ENCODE data around the gene SLC29A4. TPM values are rescaled to one million over a fixed set of nuclear protein-coding genes. Genes with fewer than 3 reads are reported as not detected.

SLC29A4 gene, protein sequence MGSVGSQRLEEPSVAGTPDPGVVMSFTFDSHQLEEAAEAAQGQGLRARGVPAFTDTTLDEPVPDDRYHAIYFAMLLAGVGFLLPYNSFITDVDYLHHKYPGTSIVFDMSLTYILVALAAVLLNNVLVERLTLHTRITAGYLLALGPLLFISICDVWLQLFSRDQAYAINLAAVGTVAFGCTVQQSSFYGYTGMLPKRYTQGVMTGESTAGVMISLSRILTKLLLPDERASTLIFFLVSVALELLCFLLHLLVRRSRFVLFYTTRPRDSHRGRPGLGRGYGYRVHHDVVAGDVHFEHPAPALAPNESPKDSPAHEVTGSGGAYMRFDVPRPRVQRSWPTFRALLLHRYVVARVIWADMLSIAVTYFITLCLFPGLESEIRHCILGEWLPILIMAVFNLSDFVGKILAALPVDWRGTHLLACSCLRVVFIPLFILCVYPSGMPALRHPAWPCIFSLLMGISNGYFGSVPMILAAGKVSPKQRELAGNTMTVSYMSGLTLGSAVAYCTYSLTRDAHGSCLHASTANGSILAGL
- under 1 TPM; 0.14 to 0.21 TPM for total RNA-seq

DNA sequence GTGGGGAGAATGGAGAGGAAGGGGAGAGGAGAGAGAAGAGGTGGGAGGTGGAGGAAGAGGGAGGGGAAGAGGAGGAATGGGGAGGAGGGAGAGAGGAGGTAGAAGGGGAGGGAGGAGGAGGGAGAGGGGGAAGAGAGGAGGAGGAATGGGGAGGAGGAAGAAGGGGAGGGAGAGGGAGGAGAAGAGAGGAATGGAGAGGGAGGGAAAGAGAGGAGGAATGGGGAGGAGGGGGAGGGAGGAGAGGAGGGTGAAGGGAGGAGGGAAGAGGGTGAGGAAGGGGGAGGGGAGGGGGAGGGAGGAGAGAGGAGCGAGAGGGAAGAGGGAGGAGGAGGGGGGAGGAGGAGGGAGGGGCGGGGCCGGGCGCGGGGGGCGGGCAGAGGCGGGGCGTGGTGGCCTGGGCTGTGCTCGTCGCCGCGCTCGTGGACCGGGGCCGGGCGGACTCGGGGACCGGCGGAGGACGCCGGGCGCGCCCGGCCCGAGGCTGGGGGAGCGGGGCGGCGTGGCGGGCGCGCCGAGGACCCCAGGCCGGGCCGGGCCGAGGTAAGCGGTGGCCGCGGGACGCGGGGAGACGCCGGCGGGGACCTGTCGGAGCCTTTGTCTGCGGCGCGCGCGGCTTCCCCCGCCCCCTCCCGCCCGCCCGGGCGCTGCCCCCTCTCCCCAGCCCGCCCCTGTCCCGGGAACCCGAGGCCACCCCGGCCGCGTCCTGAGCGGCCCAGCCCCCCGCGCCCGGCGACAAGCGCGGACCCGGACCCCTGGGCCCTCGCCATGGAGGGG, at the start of gene SLC29A4:
TSS of gene SLC29A4 (plus strand) at position 401 of the 774 bp plus-strand sequence. CDS start 4,874 bp downstream, outside the sequence.
- Histone ChIP-seq H3K27me3 (replicated peaks; ENCODE audit: insufficient read depth) (no peaks in the 10 kb centered on the region), H3K4me3 (peak within 1 kb of the TSS; percentile 72), H3K36me3 (no peaks in the 10 kb centered on the region), H3K27ac (no peak within 1 kb of the TSS), H3K4me1 (ENCODE audit: control insufficient read depth in 1 of 2, low read depth in 2 of 2) (peaks cover 5 to 14% of the 10 kb centered on the region in 2 donors), H3K9me3 (no peaks in the 10 kb centered on the region)
- ATAC-seq (ENCODE audit: insufficient number of reproducible peaks, low FRiP score, low read depth), result no peak
- DNase-seq (ENCODE audit: low spot score), result no peak
- TF ChIP-seq, protein P1, sequence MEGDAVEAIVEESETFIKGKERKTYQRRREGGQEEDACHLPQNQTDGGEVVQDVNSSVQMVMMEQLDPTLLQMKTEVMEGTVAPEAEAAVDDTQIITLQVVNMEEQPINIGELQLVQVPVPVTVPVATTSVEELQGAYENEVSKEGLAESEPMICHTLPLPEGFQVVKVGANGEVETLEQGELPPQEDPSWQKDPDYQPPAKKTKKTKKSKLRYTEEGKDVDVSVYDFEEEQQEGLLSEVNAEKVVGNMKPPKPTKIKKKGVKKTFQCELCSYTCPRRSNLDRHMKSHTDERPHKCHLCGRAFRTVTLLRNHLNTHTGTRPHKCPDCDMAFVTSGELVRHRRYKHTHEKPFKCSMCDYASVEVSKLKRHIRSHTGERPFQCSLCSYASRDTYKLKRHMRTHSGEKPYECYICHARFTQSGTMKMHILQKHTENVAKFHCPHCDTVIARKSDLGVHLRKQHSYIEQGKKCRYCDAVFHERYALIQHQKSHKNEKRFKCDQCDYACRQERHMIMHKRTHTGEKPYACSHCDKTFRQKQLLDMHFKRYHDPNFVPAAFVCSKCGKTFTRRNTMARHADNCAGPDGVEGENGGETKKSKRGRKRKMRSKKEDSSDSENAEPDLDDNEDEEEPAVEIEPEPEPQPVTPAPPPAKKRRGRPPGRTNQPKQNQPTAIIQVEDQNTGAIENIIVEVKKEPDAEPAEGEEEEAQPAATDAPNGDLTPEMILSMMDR (IDR thresholded peaks at IDR 0.05), result no peak

DNA sequence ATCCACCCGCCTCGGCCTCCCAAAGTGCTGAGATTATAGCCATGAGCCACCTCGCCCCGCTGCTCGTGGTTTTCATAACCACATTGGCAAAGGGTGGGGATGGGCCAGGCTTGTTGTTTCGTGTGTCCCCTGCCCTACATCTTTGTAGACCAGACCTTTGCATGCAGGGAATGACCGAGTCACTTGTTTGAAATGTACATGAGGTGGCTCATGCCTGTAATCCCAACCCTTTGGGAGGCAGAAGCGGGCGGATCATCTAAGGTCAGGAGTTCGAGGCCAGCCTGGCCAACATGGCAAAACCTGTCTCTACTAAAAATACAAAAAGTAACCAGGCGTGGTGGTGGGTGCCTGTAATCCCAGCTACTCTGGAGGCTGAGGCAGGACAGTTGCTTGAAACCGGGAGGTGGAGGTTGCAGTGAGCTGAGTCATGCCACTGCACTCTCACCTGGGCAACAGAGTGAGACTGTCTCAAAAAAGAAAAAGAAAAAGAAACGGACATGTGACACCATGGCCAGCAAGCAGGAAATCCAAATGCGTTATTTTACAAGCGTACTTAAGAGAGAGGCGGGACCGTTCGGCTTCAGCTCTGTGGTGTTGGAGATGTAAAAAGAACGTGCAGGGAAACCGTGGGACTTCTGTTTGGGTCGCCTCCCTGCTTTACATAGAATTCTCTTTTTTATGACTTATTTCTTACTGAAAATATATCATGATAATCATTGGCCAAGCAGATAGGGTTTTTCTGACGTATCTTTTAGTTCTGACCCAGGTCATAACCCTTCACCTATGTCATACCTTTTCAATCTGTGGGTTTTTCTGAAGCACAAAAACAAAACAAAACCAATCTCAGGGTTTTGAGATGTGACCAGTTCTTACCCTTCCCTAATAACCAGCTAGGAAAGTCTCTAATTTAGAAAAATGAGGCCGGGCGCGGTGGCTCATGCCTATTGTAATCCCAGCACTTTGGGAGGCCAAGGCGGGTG, 47.6 kb upstream of the SLC29A4 start:
- TF ChIP-seq, protein P1 (IDR thresholded peaks at IDR 0.05), result no peak
- no peak for DNase-seq (ENCODE audit: low spot score)
- no peak overlapping the region for H3K4me3 ChIP-seq
- H3K27ac ChIP-seq, result no peak overlapping the region
- no peaks in the 10 kb centered on the region for H3K9me3 ChIP-seq
- no peaks in the 10 kb centered on the region for H3K27me3 ChIP-seq (replicated peaks; ENCODE audit: insufficient read depth)
- peaks cover 13% of the 10 kb centered on the region for H3K36me3 ChIP-seq
- H3K4me1 ChIP-seq (ENCODE audit: control insufficient read depth in 1 of 2, low read depth in 2 of 2), result no peaks in the 10 kb centered on the region
- no peak for ATAC-seq (ENCODE audit: insufficient number of reproducible peaks, low FRiP score, low read depth)

DNA sequence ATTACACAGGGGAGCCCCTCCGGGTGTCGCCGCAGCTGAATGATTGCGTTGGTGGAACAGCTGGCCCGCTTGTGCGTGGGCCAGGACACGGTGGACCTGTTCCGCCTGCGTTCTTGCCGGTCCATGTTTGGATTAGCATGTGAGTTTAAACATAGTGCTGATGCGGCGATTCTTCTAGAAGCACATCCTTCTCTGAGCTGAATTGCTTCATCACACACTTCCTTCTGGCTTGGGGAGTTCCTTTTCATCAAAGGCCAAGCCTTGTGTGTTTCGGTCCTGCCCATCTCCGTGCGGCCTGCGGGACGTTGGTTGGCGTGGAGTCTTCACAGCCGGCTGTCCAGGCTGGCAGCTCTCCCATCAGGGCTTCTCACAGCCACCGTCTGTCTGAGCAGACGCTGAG, 45.5 kb upstream of the SLC29A4 start:
- Histone ChIP-seq H3K36me3 (no peaks in the 10 kb centered on the region), H3K27ac (no peak overlapping the region), H3K27me3 (replicated peaks; ENCODE audit: insufficient read depth) (no peaks in the 10 kb centered on the region), H3K9me3 (no peaks in the 10 kb centered on the region), H3K4me3 (peak overlapping the region; percentile 49), H3K4me1 (ENCODE audit: control insufficient read depth in 1 of 2, low read depth in 2 of 2) (peaks cover 7 to 11% of the 10 kb centered on the region in 2 donors)
- no peak for ATAC-seq (ENCODE audit: insufficient number of reproducible peaks, low FRiP score, low read depth)
- TF ChIP-seq, protein P1 (IDR thresholded peaks at IDR 0.05), result no peak
- DNase-seq (ENCODE audit: low spot score), result no peak

DNA sequence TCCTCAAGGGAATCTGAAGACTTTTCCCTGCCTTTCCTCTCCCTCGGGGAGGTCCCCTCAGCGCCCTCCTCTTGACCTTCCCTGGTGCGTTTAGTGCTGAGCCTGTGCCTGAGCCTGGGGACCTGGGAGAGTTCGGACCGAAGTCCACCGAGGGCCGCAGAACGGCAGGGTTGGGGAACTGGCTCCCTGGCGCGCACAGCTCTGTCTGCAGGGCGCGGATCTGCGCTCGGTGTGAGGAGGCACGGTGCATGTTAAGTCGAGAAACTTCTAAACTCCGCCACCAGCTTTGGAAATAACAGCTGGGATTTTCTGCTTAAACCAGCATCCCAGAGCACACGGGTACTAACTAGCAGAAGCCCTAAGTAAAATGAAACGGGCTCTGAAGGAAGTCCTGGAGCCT, 44.2 kb upstream of the SLC29A4 start:
- Histone ChIP-seq H3K4me1 (ENCODE audit: control insufficient read depth in 1 of 2, low read depth in 2 of 2) (peaks cover 7 to 11% of the 10 kb centered on the region in 2 donors), H3K4me3 (no peak overlapping the region), H3K27me3 (replicated peaks; ENCODE audit: insufficient read depth) (no peaks in the 10 kb centered on the region), H3K9me3 (no peaks in the 10 kb centered on the region), H3K36me3 (no peaks in the 10 kb centered on the region), H3K27ac (no peak overlapping the region)
- no peak for ATAC-seq (ENCODE audit: insufficient number of reproducible peaks, low FRiP score, low read depth)
- TF ChIP-seq, protein P1 (IDR thresholded peaks at IDR 0.05), result no peak
- DNase-seq (ENCODE audit: low spot score), result no peak

Measured in thoracic aorta (tissue), 2 donors.